Activated CD8-positive, alpha-beta memory T cell treated with anti-CD3 and anti-CD28 coated beads, Interleukin-2, amount 50 U/mL, for 1 hour (primary cell): ENCODE results near the gene PPY.
"Not testable (repeated sequence)": the region's sequence is repeated elsewhere in the genome, so short reads cannot be mapped to it uniquely, and the experiment has no call there.

Experiments used
- DNase-seq: peaks from one replicate; pipeline ENCODE4 v3.0.0-alpha.2; 2020; ENCODE audit errors: extremely low read depth

PPY gene

DNA sequence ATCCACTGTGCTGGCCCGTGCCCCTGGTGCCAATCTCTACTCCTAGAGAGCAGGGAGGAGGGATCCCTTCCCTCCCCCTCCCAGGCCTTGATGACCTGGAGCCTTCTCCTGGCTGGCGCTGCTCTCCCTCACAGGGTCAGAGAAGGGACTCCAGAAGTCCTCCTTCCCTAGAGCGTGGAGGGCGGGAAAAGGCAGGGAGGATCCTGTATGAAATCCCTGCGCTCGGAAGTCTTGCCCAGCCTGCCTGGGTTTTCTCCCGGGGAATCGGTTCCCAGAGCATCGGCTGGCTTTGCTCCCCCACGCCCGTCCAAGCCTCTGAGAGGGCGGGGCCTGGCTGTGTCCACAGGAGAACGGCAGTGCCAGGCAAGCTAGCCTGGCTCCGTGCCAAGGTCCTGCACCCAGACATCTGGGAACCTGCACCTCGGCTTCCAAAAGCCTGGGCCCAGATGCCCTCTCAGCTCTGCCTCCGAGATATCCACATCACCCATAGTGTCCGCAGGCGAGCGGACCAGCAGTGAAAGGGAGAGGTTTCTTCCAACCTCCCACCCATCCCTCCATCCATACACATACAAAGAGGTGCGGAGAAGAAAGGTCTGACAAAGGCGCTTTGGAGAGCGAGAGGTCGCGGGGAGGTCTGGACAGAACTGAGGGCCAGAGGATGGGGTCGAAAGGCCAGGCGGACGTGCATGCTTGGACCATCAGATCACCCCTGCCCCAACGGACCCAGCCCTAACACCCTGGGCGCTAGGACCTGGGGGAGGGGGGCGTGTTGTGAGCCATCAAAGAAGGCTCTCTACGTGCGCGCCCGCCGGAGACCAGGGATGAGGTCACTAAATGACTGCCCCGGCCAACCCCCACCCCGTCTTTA, 36.1 kb downstream of the PPY start:
- no peak for DNase-seq

DNA sequence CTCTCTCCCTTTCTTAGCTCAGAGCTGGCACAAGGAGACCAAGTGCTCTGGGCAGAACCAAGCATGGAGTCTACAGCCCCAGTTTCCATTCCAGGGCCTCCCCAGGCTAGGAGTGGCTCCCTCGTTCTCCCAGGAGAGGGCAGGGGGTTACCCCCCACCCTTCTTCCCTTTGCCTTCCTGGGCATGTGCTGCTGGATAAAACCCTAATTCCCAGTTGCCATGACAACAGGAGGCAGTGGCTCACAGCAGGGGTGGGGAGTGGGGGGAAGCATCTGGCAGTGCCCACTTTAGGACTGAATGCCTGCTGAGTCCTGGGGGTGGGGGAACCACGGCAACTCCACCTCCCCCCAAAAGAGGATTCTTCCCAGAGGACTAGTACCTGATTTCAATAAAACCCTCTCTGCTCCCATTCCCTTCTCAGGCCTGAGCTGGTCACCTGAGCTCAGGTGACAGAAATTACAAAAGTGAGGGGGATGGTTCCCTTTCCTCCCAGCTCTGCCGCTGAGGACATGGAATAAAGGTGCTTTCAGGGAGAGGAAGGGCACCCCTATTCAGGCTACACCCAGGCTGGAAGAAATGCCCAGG, 36.8 kb downstream of the PPY start:
- no peak for DNase-seq

DNA sequence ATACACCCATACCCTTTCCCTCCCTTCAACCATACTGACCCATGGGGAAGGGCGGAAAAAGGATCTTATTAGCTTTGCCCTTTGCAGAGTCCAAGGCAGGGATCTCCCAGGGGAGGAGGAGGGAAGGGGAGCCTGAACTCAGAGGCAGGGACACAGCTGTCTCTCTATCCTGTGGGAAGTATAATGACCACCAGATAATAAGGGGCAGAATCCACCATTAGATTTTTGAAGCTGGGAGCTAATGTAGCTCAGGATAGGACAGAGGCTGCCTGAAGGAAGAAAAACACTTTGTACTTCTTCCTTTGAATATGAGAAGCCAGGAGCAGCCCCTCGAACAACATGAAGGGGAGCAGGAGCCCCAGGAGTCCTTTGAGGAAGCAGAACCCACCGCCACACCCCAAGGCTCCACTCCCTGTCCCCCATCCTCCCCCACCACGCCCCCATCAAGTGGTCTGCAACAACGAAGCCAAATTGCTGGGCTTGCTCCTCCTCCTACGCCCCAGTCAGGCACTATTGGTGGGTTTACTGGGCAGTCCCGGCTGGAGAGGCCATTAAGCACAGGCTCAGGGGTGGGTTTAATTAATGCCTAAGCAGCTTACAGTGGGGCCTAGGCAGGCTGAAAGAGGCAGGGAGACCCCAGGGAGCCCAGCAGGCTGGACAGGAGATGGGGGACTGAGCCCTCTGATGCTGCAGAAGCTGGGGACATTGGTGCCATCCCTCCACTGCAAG, 40.3 kb downstream of the PPY start:
- DNase-seq, result no peak

DNA sequence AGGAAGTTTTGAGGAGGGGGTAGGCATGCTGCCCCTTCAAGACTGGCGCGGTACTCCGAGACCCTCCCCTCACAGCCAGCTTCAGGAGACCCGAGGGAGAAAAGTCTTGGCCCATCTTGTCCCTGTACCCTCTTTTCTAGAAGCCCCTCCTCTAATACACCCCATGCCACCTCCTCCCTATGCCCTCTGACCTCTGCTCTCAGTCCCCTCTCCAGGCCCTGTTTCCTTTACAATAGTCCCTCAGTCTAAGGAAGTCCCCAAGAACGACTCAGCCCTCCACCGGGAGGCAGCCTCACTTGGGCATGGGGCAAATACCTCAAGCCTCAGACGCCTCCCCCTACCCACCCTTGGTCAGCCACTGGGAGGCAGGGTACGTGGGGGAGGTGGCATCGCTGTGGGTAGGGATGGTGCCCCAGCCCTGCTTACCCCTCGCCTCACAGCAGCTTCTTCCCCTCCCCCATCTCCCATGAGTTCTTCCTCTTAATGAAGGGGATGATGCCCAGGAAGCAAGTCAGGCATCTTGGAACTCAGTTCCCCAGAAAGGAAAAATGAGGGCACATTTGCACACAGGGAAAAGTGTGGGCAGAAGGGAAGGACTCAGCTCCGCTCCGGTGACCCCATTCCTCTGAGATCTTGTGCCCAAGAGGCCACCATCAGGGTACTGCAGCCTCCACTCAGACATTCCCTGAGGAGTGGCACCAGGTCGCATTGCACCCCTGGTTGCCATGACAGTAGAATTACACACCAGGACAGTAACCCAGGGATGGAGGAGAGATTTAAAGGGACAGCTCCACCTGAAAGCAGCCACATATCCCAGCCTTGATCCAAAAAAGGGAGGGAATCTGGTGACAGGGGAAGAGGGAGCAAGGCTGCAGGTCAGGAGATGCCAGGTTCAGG, 41.2 kb downstream of the PPY start:
- no peak for DNase-seq

DNA sequence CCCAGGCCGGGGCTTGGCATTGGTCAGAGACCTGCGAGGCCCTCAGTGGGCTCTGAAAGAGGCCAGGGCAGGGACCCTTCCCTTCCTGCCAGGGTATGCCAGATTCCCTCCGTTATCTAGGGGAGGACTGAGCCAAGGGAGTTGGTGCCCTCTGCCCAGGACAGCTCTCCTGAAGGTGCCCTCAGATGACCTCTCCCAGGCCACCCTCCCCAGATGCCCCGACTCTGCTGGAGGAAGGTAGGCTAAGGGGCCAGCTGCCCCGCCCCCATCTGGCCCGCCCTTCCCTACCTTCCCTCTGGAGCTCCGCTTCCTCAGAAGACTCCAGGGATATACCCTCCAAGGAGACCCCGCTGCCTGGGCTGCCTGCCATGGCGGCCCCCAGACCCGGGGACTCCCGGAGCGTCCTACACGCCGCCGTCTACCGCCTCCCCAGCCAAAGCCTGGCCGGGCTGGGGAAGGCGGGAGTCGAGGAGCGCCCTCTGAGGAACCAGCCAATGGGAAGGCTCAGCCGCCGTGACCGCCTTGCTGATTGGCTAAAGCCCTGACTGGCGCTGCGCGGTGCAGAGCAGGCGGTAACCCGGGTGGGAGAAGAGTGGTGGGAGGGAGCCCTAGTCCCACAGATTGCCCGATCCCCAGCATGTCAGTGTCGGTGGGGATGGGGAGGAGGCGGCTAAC, 42.0 kb downstream of the PPY start:
- peak; percentile 55 for DNase-seq

DNA sequence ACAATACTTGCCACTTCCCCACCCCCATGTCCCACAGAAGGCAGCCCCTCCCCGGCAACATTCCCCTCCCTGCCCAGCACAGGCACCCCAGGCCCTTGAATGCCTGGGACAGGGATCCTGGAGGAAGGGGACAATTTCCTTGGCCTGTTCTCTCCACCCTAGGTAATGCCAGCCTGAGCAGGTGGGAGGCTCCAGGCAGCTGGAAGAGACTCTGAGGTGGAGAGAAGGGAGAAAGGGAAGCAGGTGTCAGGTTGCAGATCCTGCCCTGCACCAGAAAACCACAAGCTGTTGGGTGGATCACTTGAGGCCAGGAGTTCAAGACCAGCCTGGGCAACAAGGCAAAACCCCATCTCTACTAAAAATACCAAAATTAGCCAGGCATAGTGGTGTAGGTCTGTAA, 43.8 kb downstream of the PPY start:
- DNase-seq, result no peak

DNA sequence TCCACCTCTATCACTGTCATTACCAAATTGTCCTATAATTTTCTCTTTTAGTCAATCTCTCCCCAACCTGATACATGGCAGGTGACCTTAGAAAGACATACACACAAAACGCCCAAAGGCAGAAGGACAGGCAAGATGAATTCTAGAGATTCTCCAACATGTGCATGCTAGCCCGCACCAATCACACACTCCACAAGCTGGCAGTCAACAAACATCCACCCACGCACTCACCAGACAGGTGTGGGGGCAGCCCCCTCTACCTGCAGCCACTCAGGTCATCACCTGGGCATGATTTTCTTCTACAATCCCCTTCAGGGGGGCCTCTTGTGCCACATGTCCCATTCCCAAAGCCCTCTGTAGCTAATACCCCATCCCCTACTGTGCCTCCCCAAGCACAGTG, 44.4 kb downstream of the PPY start:
- DNase-seq, result no peak

DNA sequence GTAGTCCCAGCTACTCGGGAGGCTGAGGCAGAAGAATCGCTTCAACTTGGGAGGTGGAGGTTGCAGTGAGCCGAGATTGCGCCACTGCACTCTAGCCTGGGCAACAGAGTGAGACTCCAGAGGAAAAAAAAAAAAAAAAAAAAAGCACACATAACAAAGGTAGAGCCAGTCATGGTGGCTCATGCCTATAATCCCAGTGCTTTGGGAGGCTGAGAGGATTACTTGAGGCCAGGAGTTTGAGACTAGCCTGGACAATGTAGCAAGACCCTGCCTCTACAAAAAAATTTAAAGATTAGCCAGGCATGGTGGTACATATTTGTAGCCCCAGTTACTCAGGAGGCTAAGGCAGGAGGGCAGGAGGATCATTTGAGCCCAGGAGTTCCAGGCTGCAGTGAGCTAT, 47.8 kb downstream of the PPY start:
- not testable (repeated sequence) for DNase-seq

DNA sequence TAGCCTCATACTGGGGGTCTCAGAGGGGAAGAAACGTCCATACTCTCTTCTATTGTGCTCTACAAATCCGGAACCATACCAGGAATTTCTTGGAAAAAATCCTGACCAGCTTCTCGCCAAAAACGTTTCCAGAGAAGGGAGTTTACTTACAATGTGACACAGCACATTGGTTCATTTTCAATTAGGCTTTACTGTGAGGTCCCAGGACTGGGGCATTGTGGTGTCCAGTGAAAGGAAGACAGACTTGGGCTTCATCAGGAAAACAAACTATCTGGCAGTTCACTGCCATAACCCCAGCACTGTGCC, 49.7 kb downstream of the PPY start:
- DNase-seq, result no peak

DNA sequence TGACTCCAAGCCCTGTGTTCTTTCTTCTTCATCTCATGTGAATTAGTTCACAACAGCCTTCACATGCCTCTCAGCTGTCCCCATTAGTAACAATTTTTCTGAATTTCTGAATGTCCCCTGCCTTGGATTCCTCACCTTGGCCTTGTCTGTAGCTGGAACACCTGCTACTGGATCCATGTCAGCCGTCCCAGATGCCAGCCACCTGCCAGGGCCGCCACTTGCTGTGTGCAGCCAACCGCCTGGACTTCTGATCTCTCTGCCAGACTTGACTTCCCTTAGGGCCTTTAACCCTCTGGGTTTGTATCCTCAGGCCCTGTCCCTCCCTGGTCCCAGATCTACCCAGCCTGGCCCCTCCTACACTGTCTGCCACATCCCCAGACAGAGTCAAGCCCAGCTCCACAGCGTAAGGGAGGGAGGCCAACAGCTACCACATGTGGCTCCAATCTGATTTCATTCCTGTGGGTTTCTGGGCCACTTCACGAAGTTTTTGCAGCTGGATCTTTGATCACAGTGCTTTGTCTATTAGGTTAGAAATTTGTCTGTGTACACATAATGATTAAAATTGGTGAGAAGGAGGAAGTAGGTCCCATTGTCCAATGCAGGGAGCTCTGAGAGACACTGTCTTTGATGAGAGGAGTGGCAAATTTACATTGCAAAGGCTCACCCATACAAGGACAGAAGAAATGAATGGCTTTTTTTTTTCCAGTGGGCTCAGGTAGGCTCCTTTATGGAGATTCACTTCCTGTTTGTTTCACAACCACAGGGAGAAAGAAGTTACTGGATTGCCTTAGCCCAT, 50.2 kb downstream of the PPY start:
- no peak for DNase-seq
